ENCODE data around the gene PCDHGB7. TPM values are rescaled to one million over a fixed set of nuclear protein-coding genes. Genes with fewer than 3 reads are reported as not detected.

PCDHGB7 gene
- total RNA-seq, 1 donor from 2014 or later, result 21.1 TPM

DNA sequence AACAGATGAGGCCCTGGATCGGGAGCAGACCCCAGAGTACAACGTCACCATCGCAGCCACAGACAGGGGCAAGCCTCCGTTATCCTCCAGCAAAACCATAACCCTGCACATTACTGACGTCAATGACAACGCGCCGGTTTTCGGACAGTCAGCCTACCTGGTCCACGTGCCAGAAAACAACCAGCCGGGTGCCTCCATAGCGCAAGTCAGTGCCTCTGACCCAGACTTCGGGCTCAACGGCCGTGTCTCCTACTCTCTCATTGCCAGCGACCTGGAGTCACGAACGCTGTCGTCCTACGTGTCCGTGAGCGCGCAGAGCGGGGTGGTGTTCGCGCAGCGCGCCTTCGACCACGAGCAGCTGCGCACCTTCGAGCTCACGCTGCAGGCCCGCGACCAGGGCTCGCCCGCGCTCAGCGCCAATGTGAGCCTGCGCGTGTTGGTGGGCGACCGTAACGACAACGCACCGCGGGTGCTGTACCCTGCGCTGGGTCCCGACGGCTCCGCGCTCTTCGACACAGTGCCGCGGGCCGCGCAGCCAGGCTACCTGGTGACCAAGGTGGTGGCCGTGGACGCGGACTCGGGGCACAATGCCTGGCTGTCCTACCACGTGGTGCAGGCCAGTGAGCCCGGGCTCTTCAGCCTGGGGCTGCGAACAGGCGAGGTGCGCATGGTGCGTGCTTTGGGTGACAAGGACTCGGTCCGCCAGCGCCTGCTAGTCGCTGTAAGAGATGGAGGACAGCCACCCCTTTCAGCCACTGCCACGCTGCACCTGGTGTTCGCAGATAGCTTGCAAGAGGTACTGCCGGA is 1.8 kb downstream of the PCDHGB7 start:
- peaks cover 64% of the 10 kb centered on the region for H3K9me3 ChIP-seq (ENCODE audit: low read depth)
- no peaks in the 10 kb centered on the region for H3K27me3 ChIP-seq
- H3K36me3 Mint-ChIP-seq, result peaks cover 74% of the 10 kb centered on the region
- no peak for TF ChIP-seq EZH2phosphoT487 (IDR thresholded peaks at IDR 0.05)
- TF ChIP-seq, protein P1, sequence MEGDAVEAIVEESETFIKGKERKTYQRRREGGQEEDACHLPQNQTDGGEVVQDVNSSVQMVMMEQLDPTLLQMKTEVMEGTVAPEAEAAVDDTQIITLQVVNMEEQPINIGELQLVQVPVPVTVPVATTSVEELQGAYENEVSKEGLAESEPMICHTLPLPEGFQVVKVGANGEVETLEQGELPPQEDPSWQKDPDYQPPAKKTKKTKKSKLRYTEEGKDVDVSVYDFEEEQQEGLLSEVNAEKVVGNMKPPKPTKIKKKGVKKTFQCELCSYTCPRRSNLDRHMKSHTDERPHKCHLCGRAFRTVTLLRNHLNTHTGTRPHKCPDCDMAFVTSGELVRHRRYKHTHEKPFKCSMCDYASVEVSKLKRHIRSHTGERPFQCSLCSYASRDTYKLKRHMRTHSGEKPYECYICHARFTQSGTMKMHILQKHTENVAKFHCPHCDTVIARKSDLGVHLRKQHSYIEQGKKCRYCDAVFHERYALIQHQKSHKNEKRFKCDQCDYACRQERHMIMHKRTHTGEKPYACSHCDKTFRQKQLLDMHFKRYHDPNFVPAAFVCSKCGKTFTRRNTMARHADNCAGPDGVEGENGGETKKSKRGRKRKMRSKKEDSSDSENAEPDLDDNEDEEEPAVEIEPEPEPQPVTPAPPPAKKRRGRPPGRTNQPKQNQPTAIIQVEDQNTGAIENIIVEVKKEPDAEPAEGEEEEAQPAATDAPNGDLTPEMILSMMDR (IDR thresholded peaks at IDR 0.05), result no peak
- TF ChIP-seq EZH2 (IDR thresholded peaks at IDR 0.05), result no peak
- no peak overlapping the region for H3K4me3 Mint-ChIP-seq
- no peak for DNase-seq (ENCODE audit: low spot score)
- no peak overlapping the region for H3K4me3 ChIP-seq
- H3K4me1 ChIP-seq, result no peaks in the 10 kb centered on the region
- peaks cover 44% of the 10 kb centered on the region for H3F3A ChIP-seq (ENCODE audit: low read depth)
- peaks cover 11% of the 10 kb centered on the region for H3K79me2 ChIP-seq (ENCODE audit: low read depth)
- peaks cover 85% of the 10 kb centered on the region for H3K9me3 Mint-ChIP-seq
- H3K9ac ChIP-seq, result no peak overlapping the region
- no peak overlapping the region for H2AFZ ChIP-seq (replicated peaks)
- H3K27ac Mint-ChIP-seq, result no peak overlapping the region
- H4K20me1 ChIP-seq (ENCODE audit: low read depth), result no peaks in the 10 kb centered on the region
- H3K4me1 Mint-ChIP-seq, result peaks cover 4% of the 10 kb centered on the region
- H3K27ac ChIP-seq, result no peak overlapping the region
- peaks cover 19% of the 10 kb centered on the region for H3K27me3 Mint-ChIP-seq (ENCODE audit: insufficient read depth, low read depth)
- peaks cover 35% of the 10 kb centered on the region for H3K36me3 ChIP-seq
- H3K4me2 ChIP-seq, result no peak overlapping the region

DNA sequence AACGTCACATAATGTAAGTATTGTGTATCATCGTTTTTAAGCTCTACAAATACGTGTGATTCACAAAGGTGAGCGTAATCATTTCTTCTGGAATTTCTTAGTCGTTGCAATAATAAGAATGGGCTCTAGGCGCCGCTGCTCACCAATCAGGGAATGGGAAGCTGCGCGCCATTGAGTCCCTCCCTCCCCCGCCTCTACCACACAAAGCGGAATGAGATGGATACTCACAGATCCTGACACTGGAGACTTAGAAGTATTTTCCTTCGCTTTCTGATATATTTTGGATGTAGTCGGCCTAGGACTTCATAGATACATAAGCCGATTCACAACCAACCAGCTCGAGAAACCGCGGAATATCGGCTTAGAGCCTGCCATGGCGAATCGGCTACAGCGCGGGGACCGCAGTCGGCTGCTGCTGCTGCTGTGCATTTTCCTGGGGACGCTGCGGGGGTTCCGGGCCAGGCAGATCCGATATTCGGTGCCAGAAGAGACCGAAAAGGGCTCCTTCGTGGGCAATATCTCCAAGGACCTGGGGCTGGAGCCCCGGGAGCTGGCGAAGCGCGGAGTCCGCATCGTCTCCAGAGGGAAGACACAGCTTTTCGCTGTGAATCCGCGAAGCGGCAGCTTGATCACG is 3.5 kb downstream of the PCDHGB7 start, which contains the start of gene PCDHGA11:
TSS of gene PCDHGA11 (plus strand) at position 197 of the 634 bp plus-strand sequence. CDS start at position 374, 177 bp downstream.
- H3K27ac Mint-ChIP-seq, result no peak within 1 kb of the TSS
- peaks cover 4% of the 10 kb centered on the region for H3K4me1 Mint-ChIP-seq
- peak; percentile 57 for DNase-seq (ENCODE audit: low spot score)
- TF ChIP-seq, protein P1 (IDR thresholded peaks at IDR 0.05), result peak; percentile 45
- TF ChIP-seq EZH2 (IDR thresholded peaks at IDR 0.05), result no peak
- H3K36me3 ChIP-seq, result peaks cover 52% of the 10 kb centered on the region
- peaks cover 77% of the 10 kb centered on the region for H3K9me3 ChIP-seq (ENCODE audit: low read depth)
- peak within 1 kb of the TSS; percentile 38 for H3K4me3 ChIP-seq
- H2AFZ ChIP-seq (replicated peaks), result no peak within 1 kb of the TSS
- H3K4me2 ChIP-seq, result peak within 1 kb of the TSS; percentile 36
- no peak within 1 kb of the TSS for H3K4me3 Mint-ChIP-seq
- no peak within 1 kb of the TSS for H3K9ac ChIP-seq
- peaks cover 87% of the 10 kb centered on the region for H3K9me3 Mint-ChIP-seq
- H3K27me3 Mint-ChIP-seq (ENCODE audit: insufficient read depth, low read depth), result peaks cover 17% of the 10 kb centered on the region
- no peaks in the 10 kb centered on the region for H4K20me1 ChIP-seq (ENCODE audit: low read depth)
- H3K36me3 Mint-ChIP-seq, result peaks cover 78% of the 10 kb centered on the region
- peaks cover 16% of the 10 kb centered on the region for H3K79me2 ChIP-seq (ENCODE audit: low read depth)
- H3K27me3 ChIP-seq, result no peaks in the 10 kb centered on the region
- H3F3A ChIP-seq (ENCODE audit: low read depth), result peaks cover 44% of the 10 kb centered on the region
- H3K4me1 ChIP-seq, result no peaks in the 10 kb centered on the region
- no peak within 1 kb of the TSS for H3K27ac ChIP-seq

DNA sequence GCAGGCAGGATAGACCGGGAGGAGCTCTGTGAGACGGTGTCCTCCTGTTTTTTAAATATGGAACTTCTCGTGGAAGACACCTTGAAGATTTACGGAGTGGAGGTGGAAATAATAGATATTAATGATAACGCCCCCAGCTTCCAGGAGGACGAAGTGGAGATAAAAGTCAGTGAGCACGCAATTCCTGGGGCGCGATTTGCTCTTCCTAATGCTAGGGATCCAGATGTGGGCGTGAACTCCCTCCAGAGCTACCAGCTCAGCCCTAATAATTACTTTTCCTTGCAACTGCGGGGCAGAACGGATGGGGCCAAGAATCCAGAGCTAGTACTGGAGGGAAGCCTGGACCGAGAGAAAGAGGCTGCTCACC is 4.0 kb downstream of the PCDHGB7 start:
- TF ChIP-seq, protein P1 (IDR thresholded peaks at IDR 0.05), result no peak
- Histone ChIP-seq H3F3A (ENCODE audit: low read depth) (peaks cover 44% of the 10 kb centered on the region), H3K27ac (no peak overlapping the region), H4K20me1 (ENCODE audit: low read depth) (no peaks in the 10 kb centered on the region), H3K36me3 (peaks cover 56% of the 10 kb centered on the region), H3K27me3 (no peaks in the 10 kb centered on the region), H2AFZ (replicated peaks) (no peak overlapping the region), H3K4me3 (peak overlapping the region; percentile 38), H3K9ac (no peak overlapping the region), H3K4me2 (peak overlapping the region; percentile 36), H3K9me3 (ENCODE audit: low read depth) (peaks cover 80% of the 10 kb centered on the region), H3K4me1 (no peaks in the 10 kb centered on the region), H3K79me2 (ENCODE audit: low read depth) (peaks cover 16% of the 10 kb centered on the region)
- H3K4me3 Mint-ChIP-seq, result no peak overlapping the region
- no peak for DNase-seq (ENCODE audit: low spot score)
- H3K9me3 Mint-ChIP-seq, result peaks cover 87% of the 10 kb centered on the region
- H3K4me1 Mint-ChIP-seq, result peaks cover 4% of the 10 kb centered on the region
- H3K36me3 Mint-ChIP-seq, result peaks cover 78% of the 10 kb centered on the region
- no peak overlapping the region for H3K27ac Mint-ChIP-seq
- peaks cover 17% of the 10 kb centered on the region for H3K27me3 Mint-ChIP-seq (ENCODE audit: insufficient read depth, low read depth)

All from neural progenitor cell (in vitro differentiated cells).